ENCODE measurements around the gene SPP1.

SPP1 gene

DNA sequence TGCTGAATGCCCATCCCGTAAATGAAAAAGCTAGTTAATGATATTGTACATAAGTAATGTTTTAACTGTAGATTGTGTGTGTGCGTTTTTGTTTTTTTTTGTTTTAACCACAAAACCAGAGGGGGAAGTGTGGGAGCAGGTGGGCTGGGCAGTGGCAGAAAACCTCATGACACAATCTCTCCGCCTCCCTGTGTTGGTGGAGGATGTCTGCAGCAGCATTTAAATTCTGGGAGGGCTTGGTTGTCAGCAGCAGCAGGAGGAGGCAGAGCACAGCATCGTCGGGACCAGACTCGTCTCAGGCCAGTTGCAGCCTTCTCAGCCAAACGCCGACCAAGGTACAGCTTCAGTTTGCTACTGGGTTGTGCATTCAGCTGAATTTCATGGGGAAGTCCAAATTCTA, at the start of gene SPP1:
Gene SPP1, plus strand, starts transcription at position 249 of the 400 bp plus-strand sequence. CDS start 1,182 bp downstream, outside the sequence.
- TF ChIP-seq ZFX (IDR thresholded peaks at IDR 0.05), result no peak
- no peak for TF ChIP-seq CTCF (conservative IDR thresholded peaks at IDR 0.05)
- H3K27ac ChIP-seq, result no peak within 1 kb of the TSS

DNA sequence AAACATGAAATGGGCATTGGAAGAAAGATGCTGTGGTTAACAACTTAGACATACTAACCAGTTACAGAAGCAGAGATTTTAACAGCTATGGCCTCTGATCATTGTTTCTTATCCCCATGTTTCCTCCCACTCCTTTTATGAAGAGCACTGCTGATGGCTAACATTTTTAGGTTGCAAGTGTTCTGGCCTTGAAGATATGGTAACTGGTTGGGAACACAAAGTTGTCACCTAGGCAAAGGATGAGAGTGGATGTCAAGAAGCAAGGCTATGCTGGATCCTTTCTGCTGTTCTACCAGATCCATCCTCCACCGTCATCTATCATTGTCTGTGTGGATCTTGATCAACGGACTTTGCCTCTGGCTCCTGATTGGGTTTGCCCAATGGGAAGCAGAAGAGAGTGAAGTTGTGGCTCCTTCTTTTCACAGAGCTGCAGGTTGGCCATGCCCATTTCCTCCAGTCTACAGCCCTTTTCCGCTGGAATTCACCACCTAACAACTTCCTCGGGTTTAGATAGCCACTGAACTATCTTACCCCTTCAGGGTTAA, 48.9 kb upstream of the SPP1 start:
- H3K27ac ChIP-seq, result no peak overlapping the region
- TF ChIP-seq CTCF (conservative IDR thresholded peaks at IDR 0.05) (no peak), ZFX (IDR thresholded peaks at IDR 0.05) (no peak)

DNA sequence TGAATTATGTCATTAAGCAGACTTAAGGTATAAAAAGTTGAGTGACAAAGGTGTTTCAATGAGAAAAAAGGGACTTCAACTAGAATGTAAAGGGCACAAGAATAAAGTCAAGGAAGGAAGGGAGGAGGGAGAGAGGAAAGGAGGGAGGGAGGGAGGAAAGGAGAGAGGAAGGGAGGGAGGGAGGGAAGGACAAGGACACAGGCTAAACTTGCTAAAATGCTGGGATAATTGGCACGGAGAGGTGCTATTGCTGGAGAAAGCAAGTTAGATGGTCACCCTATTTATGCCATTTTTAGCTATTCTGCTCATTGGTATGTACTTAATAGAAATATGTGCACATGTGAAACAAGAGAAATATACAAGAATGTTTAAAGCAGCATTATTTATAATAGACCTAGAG, 44.9 kb upstream of the SPP1 start:
- no peak for TF ChIP-seq ZFX (IDR thresholded peaks at IDR 0.05)
- TF ChIP-seq CTCF (conservative IDR thresholded peaks at IDR 0.05), result no peak
- H3K27ac ChIP-seq, result no peak overlapping the region

DNA sequence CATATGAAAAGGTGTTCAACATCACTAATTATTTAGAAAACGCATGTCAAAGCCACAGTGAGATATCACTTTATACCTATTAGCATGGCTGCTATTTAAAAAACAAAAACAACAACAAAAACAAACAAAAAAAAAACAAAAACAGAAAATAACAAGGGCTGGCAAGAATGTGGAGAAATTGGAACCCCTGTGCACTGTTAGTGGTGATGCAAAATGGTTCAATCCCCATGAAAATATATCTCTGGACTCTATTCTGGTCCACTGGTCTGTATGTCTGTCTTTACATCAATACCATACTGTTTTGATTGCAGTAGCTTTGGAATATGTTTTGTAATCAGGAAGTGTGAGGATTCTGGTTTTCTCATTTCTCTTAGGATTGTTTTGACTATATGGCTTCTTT, 43.6 kb upstream of the SPP1 start:
- TF ChIP-seq CTCF (conservative IDR thresholded peaks at IDR 0.05), result no peak
- no peak overlapping the region for H3K27ac ChIP-seq

DNA sequence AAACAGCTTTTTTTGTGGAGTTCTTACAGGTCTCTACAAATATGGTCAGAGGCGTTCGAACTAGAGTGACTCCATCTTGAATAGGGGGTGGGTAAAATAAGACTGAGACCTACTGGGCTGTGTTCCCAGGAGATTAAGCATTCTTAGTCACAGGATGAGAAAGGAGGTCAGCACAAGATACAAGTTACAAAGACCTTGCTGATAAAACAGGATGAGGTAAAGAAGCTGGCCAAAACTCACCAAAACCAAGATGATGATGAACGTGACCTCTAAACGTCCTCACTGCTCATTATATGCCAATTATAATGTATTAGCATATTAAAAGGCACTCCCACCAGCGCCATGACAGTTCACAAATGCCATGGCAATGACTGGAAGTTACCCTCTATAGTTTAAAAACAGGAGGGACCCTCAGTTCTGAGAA, 42.8 kb upstream of the SPP1 start:
- TF ChIP-seq CTCF (conservative IDR thresholded peaks at IDR 0.05) (no peak), ZFX (IDR thresholded peaks at IDR 0.05) (no peak)
- no peak overlapping the region for H3K27ac ChIP-seq

GRCh38 chr4:87933337-87933736, 42.2 kb upstream of the SPP1 start:
- no peak for TF ChIP-seq CTCF (conservative IDR thresholded peaks at IDR 0.05)
- no peak for TF ChIP-seq ZFX (IDR thresholded peaks at IDR 0.05)
- no peak overlapping the region for H3K27ac ChIP-seq

- no peak overlapping the region for H3K27ac ChIP-seq
These were observed 41.3 kb upstream of the SPP1 start for GRCh38 chr4:87934157-87934704.

More at GRCh38 chr4:87934157-87934704, 41.3 kb upstream of the SPP1 start:
- TF ChIP-seq ZFX (IDR thresholded peaks at IDR 0.05) (no peak), CTCF (conservative IDR thresholded peaks at IDR 0.05) (no peak)

All from C4-2B (cell line).